Type B pancreatic cell (in vitro differentiated cells): ENCODE results near the gene ISG15. TPM values are rescaled to one million over a fixed set of nuclear protein-coding genes. Genes with fewer than 3 reads are reported as not detected.

ENCODE experiments used
- DNase-seq: peaks from one replicate; pipeline ENCODE4 v3.0.0; 2021; ENCODE audit warnings: mixed read lengths; ENCODE audit not compliant: unreplicated experiment; ENCODE audit errors: extremely low spot score
- H3K27ac Mint-ChIP-seq: 2 replicates; pipeline ENCODE4 v1.8.0; 2021; ENCODE audit warnings: mild to moderate bottlenecking, mixed read lengths
- H3K27me3 Mint-ChIP-seq: 2 replicates; pipeline ENCODE4 v1.8.0; 2021; ENCODE audit warnings: mixed read lengths
- H3K36me3 Mint-ChIP-seq: 2 replicates; pipeline ENCODE4 v1.8.0; 2021; ENCODE audit warnings: mixed read lengths
- H3K4me1 Mint-ChIP-seq: one replicate; pipeline ENCODE4 v1.8.0; 2021; ENCODE audit warnings: mixed read lengths; ENCODE audit not compliant: unreplicated experiment
- H3K4me3 Mint-ChIP-seq: 2 replicates; pipeline ENCODE4 v1.8.0; 2021; ENCODE audit warnings: mild to moderate bottlenecking, mixed read lengths
- H3K9me3 Mint-ChIP-seq: 2 replicates; pipeline ENCODE4 v1.8.0; 2021; ENCODE audit warnings: mixed read lengths
- CTCF ChIP-seq: fragments of 200-600 bp; sonication (generic); conservative IDR thresholded peaks from 2 replicates; pipeline ENCODE4 v1.5.0; 2021; ENCODE audit warnings: antibody characterized with exemption, mild to moderate bottlenecking
- total RNA-seq: library from RNA; stranded (reverse); gene quantifications from 2 replicates; pipeline ENCODE4 v1.2.1, GENCODE V29; 2021; ENCODE audit warnings: low replicate concordance

ISG15 gene
- total RNA-seq, 1 donor from 2014 or later = 20.8 TPM

GRCh38 chr1:978835-979743 is 34.2 kb upstream of the ISG15 start:
- Mint-ChIP-seq H3K36me3 (no peaks in the 10 kb centered on the region), H3K4me1 (peaks cover 4% of the 10 kb centered on the region), H3K27me3 (peaks cover 23% of the 10 kb centered on the region), H3K9me3 (no peaks in the 10 kb centered on the region), H3K27ac (no peak overlapping the region), H3K4me3 (no peak overlapping the region)
- TF ChIP-seq CTCF = no peak
- no peak for DNase-seq

GRCh38 chr1:979744-980072 is 33.6 kb upstream of the ISG15 start:
- Mint-ChIP-seq H3K4me3 (no peak overlapping the region), H3K4me1 (peaks cover 4% of the 10 kb centered on the region), H3K36me3 (no peaks in the 10 kb centered on the region), H3K9me3 (no peaks in the 10 kb centered on the region), H3K27ac (no peak overlapping the region), H3K27me3 (peaks cover 23% of the 10 kb centered on the region)
- no peak for TF ChIP-seq CTCF
- DNase-seq = no peak

GRCh38 chr1:980137-980571 is 33.1 kb upstream of the ISG15 start:
- Mint-ChIP-seq H3K4me1 (peaks cover 4% of the 10 kb centered on the region), H3K27me3 (peaks cover 25% of the 10 kb centered on the region), H3K4me3 (no peak overlapping the region), H3K36me3 (no peaks in the 10 kb centered on the region), H3K27ac (no peak overlapping the region), H3K9me3 (no peaks in the 10 kb centered on the region)
- DNase-seq = no peak
- TF ChIP-seq CTCF = no peak

- H3K27ac Mint-ChIP-seq = no peak overlapping the region
- H3K4me3 Mint-ChIP-seq = no peak overlapping the region
These were observed 32.5 kb upstream of the ISG15 start for GRCh38 chr1:980602-981395.

GRCh38 chr1:981491-981954 is 31.8 kb upstream of the ISG15 start:
- no peak overlapping the region for H3K27ac Mint-ChIP-seq
- H3K27me3 Mint-ChIP-seq = peaks cover 33% of the 10 kb centered on the region
- no peak for DNase-seq
- H3K4me1 Mint-ChIP-seq = no peaks in the 10 kb centered on the region
- no peak for TF ChIP-seq CTCF
- no peaks in the 10 kb centered on the region for H3K36me3 Mint-ChIP-seq
- H3K4me3 Mint-ChIP-seq = no peak overlapping the region
- H3K9me3 Mint-ChIP-seq = no peaks in the 10 kb centered on the region

More at GRCh38 chr1:980602-981395, 32.5 kb upstream of the ISG15 start:
- Mint-ChIP-seq H3K36me3 (no peaks in the 10 kb centered on the region), H3K9me3 (no peaks in the 10 kb centered on the region), H3K27me3 (peaks cover 28% of the 10 kb centered on the region), H3K4me1 (peaks cover 1% of the 10 kb centered on the region)
- no peak for TF ChIP-seq CTCF
- DNase-seq = no peak
